Adrenal gland (tissue), 5 donors: ENCODE data around the gene MINK1.

Source experiments
- CTCF ChIP-seq, 6 experiments: fragments of 450-650 bp in 4 of 6; fragments of 200-600 bp in 2 of 6; sonication (generic) in 1 of 6; IDR thresholded peaks; 1 replicate in 5 of 6; 2 replicates in 1 of 6; pipeline versions ENCODE4 v1.5.1 to v1.8.0; 2016 to 2021; ENCODE audit warnings: antibody characterized with exemption in 6 of 6, mild to moderate bottlenecking in 2 of 6, moderate library complexity in 1 of 6
- POLR2A ChIP-seq, 2 donors: fragments of 450-650 bp; IDR thresholded peaks; one replicate each; pipeline ENCODE4 v1.6.1; 2017; ENCODE audit warnings: antibody characterized with exemption in 2 of 2, mild to moderate bottlenecking in 2 of 2, moderate library complexity in 1 of 2
- donor health status: DM: no; HTN: no; CAD: no.

GRCh38 chr17:4932756-4933155 is 99.6 kb downstream of the MINK1 start:
- no peak for TF ChIP-seq CTCF (IDR thresholded peaks at IDR 0.05)
- TF ChIP-seq POLR2A (IDR thresholded peaks at IDR 0.05), result no peak
